SK-N-SH (cell line): Measurements from ENCODE around the gene KCNK15. TPM values are rescaled to one million over a fixed set of nuclear protein-coding genes. Genes with fewer than 3 reads are reported as not detected.

ENCODE experiments used
- CTCF ChIA-PET: fragments of 300-600, 350-600 bp; formaldehyde crosslinking; extraction: SDS; loops from one replicate; lab custom pipeline; 2021; lab: Yijun Ruan, JAX
- POLR2A ChIA-PET: fragments of 350-600 bp; sonication (Branson Sonifier 250); formaldehyde crosslinking; extraction: SDS; loops from one replicate; lab custom pipeline; 2020; ENCODE audit warnings: antibody characterized with exemption, inconsistent platforms; lab: Yijun Ruan, JAX
- DNase-seq: peaks from one replicate; pipeline ENCODE4 v3.0.0; 2012
- H2AFZ ChIP-seq: fragments of 200-600 bp; sonication (generic); 2 replicates; pipeline ENCODE4 v1.8.1; 2016; ENCODE audit warnings: antibody characterized with exemption, mild to moderate bottlenecking, low read depth
- H3F3A ChIP-seq: fragments of 200-600 bp; sonication (generic); replicated peaks from 2 replicates; pipeline ENCODE3; 2016; ENCODE audit warnings: antibody characterized with exemption, mild to moderate bottlenecking; ENCODE audit not compliant: insufficient read depth
- H3K27ac ChIP-seq, 2 experiments: fragments of 200-500 bp in 1 of 2; fragments of 200-600 bp in 1 of 2; sonication (Bioruptor generic) in 1 of 2; sonication (generic), shearing (Covaris generic) in 1 of 2; 2 replicates each; pipeline versions ENCODE4 v1.5.1 to v1.6.1; 2014 to 2016; ENCODE audit warnings: low read depth in 2 of 2, inconsistent platforms in 1 of 2, low read length in 1 of 2, mild to moderate bottlenecking in 1 of 2, mixed read lengths in 1 of 2
- H3K27me3 ChIP-seq: fragments of 200-600 bp; sonication (generic), shearing (Covaris generic); 2 replicates; pipeline ENCODE4 v1.6.1; 2016; ENCODE audit warnings: mixed run types; ENCODE audit not compliant: insufficient read depth
- H3K36me3 ChIP-seq, 2 experiments: fragments of 200-500 bp in 1 of 2; fragments of 200-600 bp in 1 of 2; sonication (Bioruptor generic) in 1 of 2; sonication (generic) in 1 of 2; replicated peaks in 1 of 2; 2 replicates each; pipeline versions ENCODE3 to v1.5.1; 2014 to 2016; ENCODE audit warnings: low read length in 1 of 2, mild to moderate bottlenecking in 1 of 2; ENCODE audit not compliant: insufficient read depth in 2 of 2, control insufficient read depth in 1 of 2
- H3K4me1 ChIP-seq, 2 experiments: fragments of 200-500 bp in 1 of 2; fragments of 200-600 bp in 1 of 2; sonication (Bioruptor generic) in 1 of 2; sonication (generic), shearing (Covaris generic) in 1 of 2; 2 replicates each; pipeline versions ENCODE4 v1.5.1 to v1.6.1; 2014 to 2016; ENCODE audit warnings: low read depth in 1 of 2, low read length in 1 of 2, mixed run types in 1 of 2; ENCODE audit not compliant: insufficient read depth in 2 of 2, control insufficient read depth in 1 of 2
- H3K4me2 ChIP-seq: fragments of 200-600 bp; sonication (generic), shearing (Covaris generic); 2 replicates; pipeline ENCODE4 v1.6.1; 2017; ENCODE audit warnings: mixed run types
- H3K4me3 ChIP-seq, 2 experiments: fragments of 200-500 bp in 1 of 2; fragments of 200-600 bp in 1 of 2; sonication (Bioruptor generic) in 1 of 2; sonication (generic), shearing (Covaris generic) in 1 of 2; 2 replicates each; pipeline versions ENCODE4 v1.5.1 to v1.8.1; 2014 to 2016; ENCODE audit warnings: low read depth in 2 of 2, inconsistent platforms in 1 of 2, low read length in 1 of 2, mild to moderate bottlenecking in 1 of 2, mixed read lengths in 1 of 2, moderate library complexity in 1 of 2
- H3K79me2 ChIP-seq: fragments of 200-600 bp; sonication (generic); 2 replicates; pipeline ENCODE4 v1.8.1; 2017; ENCODE audit warnings: mild to moderate bottlenecking; ENCODE audit not compliant: insufficient read depth
- H3K9ac ChIP-seq: fragments of 200-600 bp; sonication (generic); 2 replicates; pipeline ENCODE4 v1.6.1; 2017; ENCODE audit warnings: mixed run types
- H3K9me2 ChIP-seq: fragments of 200-600 bp; sonication (generic); 2 replicates; pipeline ENCODE4 v1.6.1; 2017; ENCODE audit warnings: mixed run types
- H3K9me3 ChIP-seq: fragments of 200-600 bp; sonication (generic); 2 replicates; pipeline ENCODE4 v1.6.1; 2017; ENCODE audit warnings: mixed run types, mild to moderate bottlenecking, moderate library complexity
- H4K20me1 ChIP-seq: fragments of 200-600 bp; sonication (generic); 2 replicates; pipeline ENCODE4 v1.6.1; 2017; ENCODE audit warnings: mild to moderate bottlenecking, mixed run types; ENCODE audit not compliant: insufficient read depth
- CHD2 ChIP-seq: fragments of 150-350 bp; IDR thresholded peaks from 2 replicates; pipeline ENCODE4 v1.6.1; 2018; ENCODE audit warnings: low read length; ENCODE audit not compliant: partially characterized antibody
- ELF1 ChIP-seq: IDR thresholded peaks from 2 replicates; pipeline ENCODE4 v1.4.0; 2012
- EP300 ChIP-seq, 2 experiments: IDR thresholded peaks; 2 replicates each; pipeline versions ENCODE4 v1.4.0 to v1.6.1; 2012; ENCODE audit warnings: borderline replicate concordance in 1 of 2, low read depth in 1 of 2, low read length in 1 of 2
- EZH2phosphoT487 ChIP-seq: fragments of 200-600 bp; sonication (generic); IDR thresholded peaks from 2 replicates; pipeline ENCODE4 v1.6.1; 2017; ENCODE audit warnings: low read depth, mixed run types, mild to moderate bottlenecking, antibody characterized with exemption, moderate library complexity, borderline replicate concordance
- FOXJ3 ChIP-seq: sonication (generic); formaldehyde crosslinking; IDR thresholded peaks from 2 replicates; pipeline ENCODE4 v1.5.1; 2020; ENCODE audit warnings: mild to moderate bottlenecking, missing genetic modification reagents
- GABPA ChIP-seq: IDR thresholded peaks from 2 replicates; pipeline ENCODE4 v1.4.0; 2012; ENCODE audit warnings: low read depth, mild to moderate bottlenecking
- MAX ChIP-seq: IDR thresholded peaks from 2 replicates; pipeline ENCODE4 v1.4.0; 2012; ENCODE audit warnings: low read depth
- MXI1 ChIP-seq: IDR thresholded peaks from 2 replicates; pipeline ENCODE4 v1.6.1; 2012; ENCODE audit warnings: mild to moderate bottlenecking, low read depth, low read length, improper control_type of control experiment
- RAD21 ChIP-seq: IDR thresholded peaks from 2 replicates; pipeline ENCODE4 v1.6.1; 2012; ENCODE audit warnings: mild to moderate bottlenecking, low read length
- RCOR1 ChIP-seq: fragments of 150-350 bp; IDR thresholded peaks from 2 replicates; pipeline ENCODE4 v1.6.1; 2017; ENCODE audit warnings: antibody characterized with exemption, low read length
- TEAD4 ChIP-seq: IDR thresholded peaks from 2 replicates; pipeline ENCODE4 v1.4.0; 2012; ENCODE audit warnings: mild to moderate bottlenecking, borderline replicate concordance; ENCODE audit not compliant: insufficient read depth
- ZBTB33 ChIP-seq: IDR thresholded peaks from 2 replicates; pipeline ENCODE4 v1.4.0; 2012; ENCODE audit warnings: low read depth, borderline replicate concordance
- WGBS: methylation state at CpG from one replicate; pipeline ENCODE4 v1.1.6; 2017; ENCODE audit warnings: low lambda C conversion rate; 5-methylcytosine and 5-hydroxymethylcytosine counted together
- polyA plus RNA-seq, 3 experiments: library from polyadenylated mRNA; depleted of rRNA; stranded (reverse); fragments of >200 nt; gene quantifications; 2 replicates each; pipeline ENCODE4 v1.2.3, GENCODE V29; 2012

The KCNK15 gene
- polyA plus RNA-seq, 1 of the 3 experiments (the other 2 are of a cell fraction), result 0.02 TPM

DNA sequence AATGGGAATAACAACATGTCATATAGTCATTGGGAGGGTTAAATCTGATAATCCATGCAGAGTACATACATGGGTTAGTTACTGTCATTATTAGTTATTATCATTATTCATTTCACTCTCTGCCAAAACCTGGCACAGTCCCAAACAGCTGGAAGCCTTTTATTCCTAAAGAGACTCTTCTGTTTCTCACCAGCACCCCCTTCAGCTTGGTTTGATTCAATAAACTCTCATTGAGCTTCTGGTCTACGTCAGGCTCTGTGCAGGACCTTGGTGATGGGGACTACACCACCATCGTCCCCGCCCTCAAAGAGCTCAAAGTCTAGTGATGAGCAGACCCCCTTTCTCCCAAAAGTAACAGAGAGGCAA is 2.3 kb downstream of the KCNK15 start:
- H2AFZ ChIP-seq, result no peak overlapping the region
- H3K27me3 ChIP-seq, result peaks cover 11% of the 10 kb centered on the region
- H3K9me2 ChIP-seq, result no peaks in the 10 kb centered on the region
- H3K27ac ChIP-seq, result peak overlapping the region in 1 of 2 experiments; percentile 82; a peak in 2 of 4 replicates
- no peak for TF ChIP-seq MAX
- TF ChIP-seq EP300 (IDR thresholded peaks at IDR 0.05; ENCODE audit: borderline replicate concordance in 1 of 2, low read depth in 1 of 2, low read length in 1 of 2), result peak in 1 of 2 experiments; percentile 78; a peak in 2 of 4 replicates
- TF ChIP-seq CHD2, result peak; percentile 27
- peak; percentile 69; the same call in 1 of the 2 replicates for TF ChIP-seq RCOR1
- 0 out of 2 replicates have a peak, but pooled peaks have one; percentile 24 for TF ChIP-seq MXI1
- TF ChIP-seq RAD21, result peak; percentile 38
- H3K4me3 ChIP-seq, result no peak overlapping the region
- no peaks in the 10 kb centered on the region for H3K36me3 ChIP-seq
- no peak overlapping the region for H3K4me2 ChIP-seq
- H3K4me1 ChIP-seq, result peaks cover 6 to 34% of the 10 kb centered on the region in 2 experiments; a peak in 3 of 4 replicates
- no peaks in the 10 kb centered on the region for H3K9me3 ChIP-seq
- ChIA-PET CTCF (interaction anchor here (0.7 to 5.2 kb wide), 40 partner anchors 8 to 356 kb away, joined by 3 to 110 read pairs (median 6); partner anchors contain the start of genes RIMS4 and YWHAB), POLR2A (interaction anchor here (0.9 to 2.1 kb wide), 7 partner anchors 14 to 62 kb away, joined by 3 to 5 read pairs (median 3); no protein-coding TSS in a partner anchor)
- DNase-seq, result peak; percentile 86
- H3F3A ChIP-seq, result peaks cover 11% of the 10 kb centered on the region
- H3K9ac ChIP-seq, result no peak overlapping the region
- H3K79me2 ChIP-seq, result no peaks in the 10 kb centered on the region
- WGBS, result 48% methylated on average over 3 of the region's 3 CpGs
- H4K20me1 ChIP-seq, result no peaks in the 10 kb centered on the region

GRCh38 chr20:44750081-44750805 is 4.6 kb downstream of the KCNK15 start:
- peaks cover 6 to 34% of the 10 kb centered on the region in 2 experiments; a peak in 3 of 4 replicates for H3K4me1 ChIP-seq
- H3K9me2 ChIP-seq, result no peaks in the 10 kb centered on the region
- POLR2A ChIA-PET, result no interaction called here
- peaks cover 11% of the 10 kb centered on the region for H3K27me3 ChIP-seq
- no peak overlapping the region for H3K27ac ChIP-seq
- H3K9ac ChIP-seq, result no peak overlapping the region
- no peaks in the 10 kb centered on the region for H3K9me3 ChIP-seq
- TF ChIP-seq GABPA (no peak), TEAD4 (no peak), FOXJ3 (no peak), ZBTB33 (no peak), CHD2 (no peak), ELF1 (no peak), EZH2phosphoT487 (no peak), EP300 (IDR thresholded peaks at IDR 0.05; ENCODE audit: borderline replicate concordance in 1 of 2, low read depth in 1 of 2, low read length in 1 of 2) (no peak)
- TF ChIP-seq, all 33 proteins: peak for 0
- 75% methylated on average over 53 of the region's 73 CpGs for WGBS
- DNase-seq, result no peak
- Histone ChIP-seq H3K36me3 (no peaks in the 10 kb centered on the region), H3K79me2 (no peaks in the 10 kb centered on the region), H4K20me1 (no peaks in the 10 kb centered on the region), H3K4me3 (no peak overlapping the region), H3K4me2 (no peak overlapping the region), H2AFZ (no peak overlapping the region), H3F3A (peaks cover 11% of the 10 kb centered on the region)
- CTCF ChIA-PET, result interaction anchor here (0.6 to 5.2 kb wide), 6 partner anchors 8 to 117 kb away, joined by 3 to 110 read pairs (median 7); no protein-coding TSS in a partner anchor
